ENCODE data around the gene EFNB2. TPM values are rescaled to one million over a fixed set of nuclear protein-coding genes. Genes with fewer than 3 reads are reported as not detected.
A peak's percentile ranks its signal among the peaks of the same experiment; 100 is the strongest.

The EFNB2 gene
- total and polyA plus RNA-seq, 2 of the 13 experiments (the other 11 are each of a cell fraction or from before 2014, with no cell fraction given), result 0.11 to 0.20 TPM

DNA sequence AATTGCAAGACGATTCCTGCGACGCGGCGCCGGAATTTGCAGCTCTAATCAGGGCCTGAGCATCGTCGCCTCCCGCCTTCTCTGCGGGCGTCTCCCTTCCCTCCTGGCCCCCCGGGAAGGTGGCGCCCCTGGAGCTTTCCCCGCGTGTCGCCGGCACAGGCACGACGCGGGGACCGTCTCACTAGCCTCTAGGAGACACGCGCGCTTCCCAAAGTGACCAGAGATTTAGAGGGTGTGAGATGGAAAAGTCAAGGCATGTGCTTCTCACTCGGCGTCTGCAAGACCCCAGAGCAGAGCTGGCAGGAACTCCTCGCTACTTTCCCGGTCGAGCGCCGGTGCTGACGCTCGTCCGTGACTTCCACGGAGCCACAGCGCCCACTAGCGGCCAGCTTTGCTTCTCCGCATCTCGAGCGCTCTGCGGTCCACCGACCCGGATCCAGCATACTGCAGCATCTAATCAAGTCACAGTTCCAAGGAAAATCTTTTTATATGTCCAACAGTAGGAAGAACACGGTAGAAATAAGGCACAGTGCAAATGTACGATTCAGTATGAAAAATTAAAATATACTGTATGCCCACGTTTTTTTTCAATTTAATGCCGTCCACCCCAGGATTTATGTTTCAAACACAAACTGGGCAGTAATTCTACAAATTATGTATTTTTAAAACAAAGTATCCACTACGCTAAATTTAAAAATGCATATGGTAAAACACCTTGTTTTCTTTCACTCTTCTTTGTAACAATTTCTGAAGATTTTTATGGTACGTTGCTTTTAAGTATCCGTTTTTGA is 977 bp upstream of the EFNB2 start (continued):
- TF ChIP-seq ZBED4 (CRISPR knock-in tag; IDR thresholded peaks at IDR 0.05; ENCODE audit: borderline replicate concordance), result peak; percentile 65; the same call in 1 of the 2 replicates
- TF ChIP-seq HDAC6 (IDR thresholded peaks at IDR 0.05; ENCODE audit: low read depth, low read length), result no peak
- no peak for TF ChIP-seq TMF1 (CRISPR knock-in tag; IDR thresholded peaks at IDR 0.05; ENCODE audit: low read depth)
- no peak for TF ChIP-seq ZNF83 (CRISPR knock-in tag; IDR thresholded peaks at IDR 0.05; ENCODE audit: borderline replicate concordance)
- no peak for TF ChIP-seq ATM (IDR thresholded peaks at IDR 0.05; ENCODE audit: borderline replicate concordance)
- 0 out of 2 replicates have a peak, but pooled peaks have one; percentile 7 for TF ChIP-seq ZNF235 (CRISPR knock-in tag; IDR thresholded peaks at IDR 0.05; ENCODE audit: borderline replicate concordance)
- TF ChIP-seq, protein P1, sequence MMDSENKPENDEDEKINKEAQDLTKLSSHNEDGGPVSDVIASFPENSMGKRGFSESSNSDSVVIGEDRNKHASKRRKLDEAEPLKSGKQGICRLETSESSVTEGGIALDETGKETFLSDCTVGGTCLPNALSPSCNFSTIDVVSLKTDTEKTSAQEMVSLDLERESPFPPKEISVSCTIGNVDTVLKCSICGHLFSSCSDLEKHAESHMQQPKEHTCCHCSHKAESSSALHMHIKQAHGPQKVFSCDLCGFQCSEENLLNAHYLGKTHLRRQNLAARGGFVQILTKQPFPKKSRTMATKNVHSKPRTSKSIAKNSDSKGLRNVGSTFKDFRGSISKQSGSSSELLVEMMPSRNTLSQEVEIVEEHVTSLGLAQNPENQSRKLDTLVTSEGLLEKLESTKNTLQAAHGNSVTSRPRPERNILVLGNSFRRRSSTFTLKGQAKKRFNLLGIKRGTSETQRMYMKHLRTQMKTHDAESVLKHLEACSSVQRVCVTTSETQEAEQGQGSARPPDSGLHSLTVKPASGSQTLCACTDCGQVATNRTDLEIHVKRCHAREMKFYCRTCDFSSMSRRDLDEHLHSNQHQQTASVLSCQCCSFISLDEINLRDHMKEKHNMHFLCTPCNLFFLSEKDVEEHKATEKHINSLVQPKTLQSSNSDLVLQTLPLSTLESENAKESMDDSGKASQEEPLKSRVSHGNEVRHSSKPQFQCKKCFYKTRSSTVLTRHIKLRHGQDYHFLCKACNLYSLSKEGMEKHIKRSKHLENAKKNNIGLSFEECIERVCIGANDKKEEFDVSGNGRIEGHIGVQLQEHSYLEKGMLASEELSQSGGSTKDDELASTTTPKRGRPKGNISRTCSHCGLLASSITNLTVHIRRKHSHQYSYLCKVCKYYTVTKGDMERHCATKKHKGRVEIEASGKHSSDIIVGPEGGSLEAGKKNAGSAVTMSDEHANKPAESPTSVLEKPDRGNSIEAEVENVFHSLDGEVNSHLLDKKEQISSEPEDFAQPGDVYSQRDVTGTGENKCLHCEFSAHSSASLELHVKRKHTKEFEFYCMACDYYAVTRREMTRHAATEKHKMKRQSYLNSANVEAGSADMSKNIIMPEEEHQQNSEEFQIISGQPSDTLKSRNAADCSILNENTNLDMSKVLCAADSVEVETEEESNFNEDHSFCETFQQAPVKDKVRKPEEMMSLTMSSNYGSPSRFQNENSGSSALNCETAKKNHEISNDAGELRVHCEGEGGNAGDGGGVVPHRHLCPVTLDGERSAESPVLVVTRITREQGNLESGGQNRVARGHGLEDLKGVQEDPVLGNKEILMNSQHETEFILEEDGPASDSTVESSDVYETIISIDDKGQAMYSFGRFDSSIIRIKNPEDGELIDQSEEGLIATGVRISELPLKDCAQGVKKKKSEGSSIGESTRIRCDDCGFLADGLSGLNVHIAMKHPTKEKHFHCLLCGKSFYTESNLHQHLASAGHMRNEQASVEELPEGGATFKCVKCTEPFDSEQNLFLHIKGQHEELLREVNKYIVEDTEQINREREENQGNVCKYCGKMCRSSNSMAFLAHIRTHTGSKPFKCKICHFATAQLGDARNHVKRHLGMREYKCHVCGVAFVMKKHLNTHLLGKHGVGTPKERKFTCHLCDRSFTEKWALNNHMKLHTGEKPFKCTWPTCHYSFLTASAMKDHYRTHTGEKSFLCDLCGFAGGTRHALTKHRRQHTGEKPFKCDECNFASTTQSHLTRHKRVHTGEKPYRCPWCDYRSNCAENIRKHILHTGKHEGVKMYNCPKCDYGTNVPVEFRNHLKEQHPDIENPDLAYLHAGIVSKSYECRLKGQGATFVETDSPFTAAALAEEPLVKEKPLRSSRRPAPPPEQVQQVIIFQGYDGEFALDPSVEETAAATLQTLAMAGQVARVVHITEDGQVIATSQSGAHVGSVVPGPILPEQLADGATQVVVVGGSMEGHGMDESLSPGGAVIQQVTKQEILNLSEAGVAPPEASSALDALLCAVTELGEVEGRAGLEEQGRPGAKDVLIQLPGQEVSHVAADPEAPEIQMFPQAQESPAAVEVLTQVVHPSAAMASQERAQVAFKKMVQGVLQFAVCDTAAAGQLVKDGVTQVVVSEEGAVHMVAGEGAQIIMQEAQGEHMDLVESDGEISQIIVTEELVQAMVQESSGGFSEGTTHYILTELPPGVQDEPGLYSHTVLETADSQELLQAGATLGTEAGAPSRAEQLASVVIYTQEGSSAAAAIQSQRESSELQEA (CRISPR knock-in tag; IDR thresholded peaks at IDR 0.05; ENCODE audit: not compliant biosample characterization), result peak; percentile 22
- TF ChIP-seq, protein P2, sequence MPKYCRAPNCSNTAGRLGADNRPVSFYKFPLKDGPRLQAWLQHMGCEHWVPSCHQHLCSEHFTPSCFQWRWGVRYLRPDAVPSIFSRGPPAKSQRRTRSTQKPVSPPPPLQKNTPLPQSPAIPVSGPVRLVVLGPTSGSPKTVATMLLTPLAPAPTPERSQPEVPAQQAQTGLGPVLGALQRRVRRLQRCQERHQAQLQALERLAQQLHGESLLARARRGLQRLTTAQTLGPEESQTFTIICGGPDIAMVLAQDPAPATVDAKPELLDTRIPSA (CRISPR knock-in tag; IDR thresholded peaks at IDR 0.05; ENCODE audit: borderline replicate concordance), result no peak
- peak; percentile 69 for TF ChIP-seq ZNF501 (CRISPR knock-in tag; IDR thresholded peaks at IDR 0.05)
- no peak for TF ChIP-seq ZNF230 (CRISPR knock-in tag; IDR thresholded peaks at IDR 0.05)
- TF ChIP-seq ZNF766 (CRISPR knock-in tag; IDR thresholded peaks at IDR 0.05; ENCODE audit: borderline replicate concordance), result no peak
- no peak for TF ChIP-seq GABPA (IDR thresholded peaks at IDR 0.05; ENCODE audit: low read depth, low read length)
- TF ChIP-seq GABPA (CRISPR knock-in tag; IDR thresholded peaks at IDR 0.05; ENCODE audit: low read depth), result no peak
- no peak for TF ChIP-seq ZNF296 (CRISPR knock-in tag; conservative IDR thresholded peaks at IDR 0.05)
- no peak for TF ChIP-seq ZNF562 (CRISPR knock-in tag; IDR thresholded peaks at IDR 0.05; ENCODE audit: borderline replicate concordance)
- TF ChIP-seq NFYC (CRISPR knock-in tag; IDR thresholded peaks at IDR 0.05), result no peak
- TF ChIP-seq TOE1 (CRISPR knock-in tag; IDR thresholded peaks at IDR 0.05), result no peak
